WTC11 (cell line): Measurements from ENCODE around the gene TMEM140.

Experiments used
- ATF3 ChIP-seq: sonication (generic); formaldehyde crosslinking; conservative IDR thresholded peaks from 2 replicates; pipeline ENCODE4 v1.8.1; 2022; ENCODE audit warnings: mild to moderate bottlenecking, missing genetic modification reagents
- ELF4 ChIP-seq: sonication (generic); formaldehyde crosslinking; IDR thresholded peaks from 2 replicates; pipeline ENCODE4 v1.8.1; 2022; ENCODE audit warnings: low read depth, mild to moderate bottlenecking, moderate library complexity, missing genetic modification reagents
- IRF2 ChIP-seq: sonication (generic); formaldehyde crosslinking; IDR thresholded peaks from 2 replicates; pipeline ENCODE4 v1.8.0; 2022; ENCODE audit warnings: low read depth, missing genetic modification reagents, borderline replicate concordance
- MXD4 ChIP-seq: fragments of 250-450 bp; sonication (Bioruptor Pico); IDR thresholded peaks from 2 replicates; pipeline ENCODE4 v1.8.0; 2021; ENCODE audit warnings: mild to moderate bottlenecking, moderate library complexity, borderline replicate concordance
- NFE2L1 ChIP-seq: sonication (generic); formaldehyde crosslinking; IDR thresholded peaks from 2 replicates; pipeline ENCODE4 v1.8.1; 2023; ENCODE audit warnings: missing genetic modification reagents
- NR3C1 ChIP-seq: sonication (generic); formaldehyde crosslinking; conservative IDR thresholded peaks from 2 replicates; pipeline ENCODE4 v1.8.1; 2023; ENCODE audit warnings: low read depth, mild to moderate bottlenecking, missing genetic modification reagents
- OVOL2 ChIP-seq: fragments of 250-450 bp; sonication (Bioruptor Pico); IDR thresholded peaks from 2 replicates; pipeline ENCODE4 v1.9.0; 2021; ENCODE audit warnings: mild to moderate bottlenecking, borderline replicate concordance
- USF2 ChIP-seq: sonication (generic); formaldehyde crosslinking; IDR thresholded peaks from 2 replicates; pipeline ENCODE4 v1.8.1; 2023; ENCODE audit warnings: mild to moderate bottlenecking, missing genetic modification reagents, moderate library complexity
- TF ChIP-seq, protein P1 (sequence below): sonication (generic); formaldehyde crosslinking; IDR thresholded peaks from 2 replicates; pipeline ENCODE4 v1.8.0; 2022; ENCODE audit warnings: mild to moderate bottlenecking, missing genetic modification reagents
- TF ChIP-seq, protein P2 (sequence below): fragments of 200-600 bp; IDR thresholded peaks from 2 replicates; pipeline ENCODE4 v1.8.0; 2022; ENCODE audit warnings: antibody characterized with exemption

GRCh38 chr7:135152442-135152841 is 4.6 kb downstream of the TMEM140 start:
- TF ChIP-seq, protein P1, sequence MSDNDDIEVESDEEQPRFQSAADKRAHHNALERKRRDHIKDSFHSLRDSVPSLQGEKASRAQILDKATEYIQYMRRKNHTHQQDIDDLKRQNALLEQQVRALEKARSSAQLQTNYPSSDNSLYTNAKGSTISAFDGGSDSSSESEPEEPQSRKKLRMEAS (CRISPR knock-in tag), result no peak
- TF ChIP-seq, protein P2, sequence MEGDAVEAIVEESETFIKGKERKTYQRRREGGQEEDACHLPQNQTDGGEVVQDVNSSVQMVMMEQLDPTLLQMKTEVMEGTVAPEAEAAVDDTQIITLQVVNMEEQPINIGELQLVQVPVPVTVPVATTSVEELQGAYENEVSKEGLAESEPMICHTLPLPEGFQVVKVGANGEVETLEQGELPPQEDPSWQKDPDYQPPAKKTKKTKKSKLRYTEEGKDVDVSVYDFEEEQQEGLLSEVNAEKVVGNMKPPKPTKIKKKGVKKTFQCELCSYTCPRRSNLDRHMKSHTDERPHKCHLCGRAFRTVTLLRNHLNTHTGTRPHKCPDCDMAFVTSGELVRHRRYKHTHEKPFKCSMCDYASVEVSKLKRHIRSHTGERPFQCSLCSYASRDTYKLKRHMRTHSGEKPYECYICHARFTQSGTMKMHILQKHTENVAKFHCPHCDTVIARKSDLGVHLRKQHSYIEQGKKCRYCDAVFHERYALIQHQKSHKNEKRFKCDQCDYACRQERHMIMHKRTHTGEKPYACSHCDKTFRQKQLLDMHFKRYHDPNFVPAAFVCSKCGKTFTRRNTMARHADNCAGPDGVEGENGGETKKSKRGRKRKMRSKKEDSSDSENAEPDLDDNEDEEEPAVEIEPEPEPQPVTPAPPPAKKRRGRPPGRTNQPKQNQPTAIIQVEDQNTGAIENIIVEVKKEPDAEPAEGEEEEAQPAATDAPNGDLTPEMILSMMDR, result no peak
- TF ChIP-seq USF2 (no peak), IRF2 (CRISPR knock-in tag) (no peak), NFE2L1 (no peak), ELF4 (CRISPR knock-in tag) (no peak), OVOL2 (CRISPR knock-in tag) (no peak), MXD4 (no peak), NR3C1 (no peak), ATF3 (CRISPR knock-in tag) (no peak)
